H1 (cell line): ENCODE data around the gene ERP29. TPM values are rescaled to one million over a fixed set of nuclear protein-coding genes. Genes with fewer than 3 reads are reported as not detected.

Source experiments
- CTCF ChIA-PET: fragments of 300-600 bp; sonication (Branson Sonifier 250); formaldehyde crosslinking; loops from one replicate; lab custom pipeline; 2021; ENCODE audit not compliant: partially characterized antibody; lab: Charles Lee
- POLR2A ChIA-PET: fragments of 300-600 bp; sonication (Branson Sonifier 250); formaldehyde crosslinking; loops from one replicate; lab custom pipeline; 2021; ENCODE audit warnings: inconsistent platforms; ENCODE audit not compliant: partially characterized antibody; lab: Charles Lee
- DNase-seq, 2 experiments: peaks; one replicate each; pipeline versions ENCODE4 v3.0.0 to v3.0.0-alpha.2; 2010 to 2022; ENCODE audit warnings: low spot score in 2 of 2, low read depth in 1 of 2, mixed read lengths in 1 of 2
- FAIRE-seq: peaks from 2 replicates; lab custom pipeline; 2011; peaks lifted over from hg19 to GRCh38; lab: Jason Lieb, UNC
- H2AFZ ChIP-seq: 2 replicates; pipeline ENCODE4 v1.8.1; 2012; ENCODE audit warnings: low read length, inconsistent platforms
- H2AK5ac ChIP-seq: 2 replicates; pipeline ENCODE4 v1.6.1; 2013; ENCODE audit warnings: low read depth, low read length
- H2BK120ac ChIP-seq: replicated peaks from 2 replicates; pipeline ENCODE3; 2013; ENCODE audit warnings: low read depth, low read length, inconsistent platforms
- H2BK12ac ChIP-seq: 2 replicates; pipeline ENCODE4 v1.6.1; 2013; ENCODE audit warnings: low read depth, low read length
- H2BK15ac ChIP-seq: 2 replicates; pipeline ENCODE4 v1.6.1; 2013; ENCODE audit warnings: low read length
- H2BK20ac ChIP-seq: 2 replicates; pipeline ENCODE4 v1.6.1; 2013; ENCODE audit warnings: low read length
- H2BK5ac ChIP-seq: 2 replicates; pipeline ENCODE4 v1.6.1; 2013; ENCODE audit warnings: low read depth, low read length
- H3K14ac ChIP-seq: 2 replicates; pipeline ENCODE4 v1.6.1; 2013; ENCODE audit warnings: inconsistent platforms; ENCODE audit not compliant: insufficient read length
- H3K18ac ChIP-seq: 2 replicates; pipeline ENCODE4 v1.6.1; 2013; ENCODE audit warnings: low read length; ENCODE audit errors: extremely low read depth
- H3K23ac ChIP-seq: 2 replicates; pipeline ENCODE4 v1.6.1; 2013; ENCODE audit warnings: inconsistent platforms; ENCODE audit not compliant: insufficient read length
- H3K23me2 ChIP-seq: 2 replicates; pipeline ENCODE4 v1.6.1; 2013; ENCODE audit warnings: low read depth, low read length
- H3K27ac ChIP-seq: 2 replicates; pipeline ENCODE4 v1.6.1; 2011; ENCODE audit warnings: low read depth, low read length, inconsistent platforms
- H3K27me3 ChIP-seq, 4 experiments: replicated peaks in 1 of 4; 1 replicate in 1 of 4; 2 replicates in 3 of 4; pipeline versions ENCODE4 v1.6.1 to v1.8.1; 2011 to 2013; ENCODE audit warnings: low read length in 3 of 4, mild to moderate bottlenecking in 3 of 4, inconsistent platforms in 2 of 4, mixed read lengths in 2 of 4, moderate library complexity in 1 of 4; ENCODE audit not compliant: control insufficient read depth in 3 of 4, insufficient read depth in 3 of 4; ENCODE audit errors: extremely low read depth in 1 of 4
- H3K36me3 ChIP-seq, 4 experiments: 2 replicates each; pipeline versions ENCODE4 v1.6.1 to v1.8.1; 2011 to 2013; ENCODE audit warnings: mild to moderate bottlenecking in 4 of 4, low read length in 3 of 4, moderate library complexity in 2 of 4, control low read depth in 1 of 4, inconsistent platforms in 1 of 4; ENCODE audit not compliant: insufficient read depth in 4 of 4, control insufficient read depth in 2 of 4
- H3K4ac ChIP-seq: replicated peaks from 2 replicates; pipeline ENCODE3; 2013; ENCODE audit warnings: low read length, low read depth, mixed read lengths, inconsistent platforms; ENCODE audit not compliant: insufficient read length
- H3K4me1 ChIP-seq, 4 experiments: replicated peaks in 1 of 4; 1 replicate in 1 of 4; 2 replicates in 3 of 4; pipeline versions ENCODE4 v1.6.1 to v1.8.1; 2011 to 2013; ENCODE audit warnings: low read length in 3 of 4, inconsistent platforms in 2 of 4, mixed read lengths in 1 of 4; ENCODE audit not compliant: insufficient read depth in 4 of 4, control insufficient read depth in 3 of 4
- H3K4me2 ChIP-seq, 2 experiments: 2 replicates each; pipeline versions ENCODE4 v1.6.1 to v1.8.1; 2011 to 2013; ENCODE audit warnings: low read depth in 2 of 2, low read length in 2 of 2, control low read depth in 1 of 2, inconsistent platforms in 1 of 2, mild to moderate bottlenecking in 1 of 2; ENCODE audit not compliant: insufficient read depth in 1 of 2
- H3K4me3 ChIP-seq, 4 experiments: fragments of 200-600, 300-600 bp in 1 of 4; sonication (generic), shearing (Covaris generic), sonication (Bioruptor Twin) in 1 of 4; 2 replicates each; pipeline versions ENCODE4 v1.5.1 to v1.8.1; 2011 to 2016; ENCODE audit warnings: low read length in 4 of 4, low read depth in 3 of 4, control low read depth in 2 of 4, inconsistent platforms in 2 of 4, mild to moderate bottlenecking in 2 of 4, mixed read lengths in 1 of 4, moderate library complexity in 1 of 4; ENCODE audit not compliant: insufficient read depth in 2 of 4; ENCODE audit errors: extremely low read depth in 1 of 4
- H3K56ac ChIP-seq: replicated peaks from 2 replicates; pipeline ENCODE3; 2013; ENCODE audit warnings: low read depth, mild to moderate bottlenecking, mixed read lengths, low read length, inconsistent platforms; ENCODE audit not compliant: insufficient read length
- H3K79me1 ChIP-seq: 2 replicates; pipeline ENCODE4 v1.6.1; 2013; ENCODE audit warnings: low read depth, low read length, control low read depth
- H3K79me2 ChIP-seq, 2 experiments: 2 replicates each; pipeline versions ENCODE4 v1.6.1 to v1.8.1; 2012 to 2013; ENCODE audit warnings: low read length in 2 of 2, mild to moderate bottlenecking in 2 of 2, inconsistent platforms in 1 of 2; ENCODE audit not compliant: insufficient read depth in 2 of 2, control insufficient read depth in 1 of 2
- H3K9ac ChIP-seq, 4 experiments: replicated peaks in 1 of 4; 1 replicate in 1 of 4; 2 replicates in 3 of 4; pipeline versions ENCODE4 v1.6.1 to v1.8.1; 2011 to 2013; ENCODE audit warnings: low read depth in 3 of 4, low read length in 3 of 4, control low read depth in 2 of 4, mild to moderate bottlenecking in 2 of 4, moderate library complexity in 2 of 4, inconsistent platforms in 1 of 4; ENCODE audit errors: extremely low read depth in 1 of 4
- H3K9me3 ChIP-seq, 2 experiments: 2 replicates each; pipeline versions ENCODE4 v1.6.1 to v1.8.1; 2012 to 2013; ENCODE audit warnings: mild to moderate bottlenecking in 2 of 2, moderate library complexity in 2 of 2, control low read depth in 1 of 2, inconsistent platforms in 1 of 2, low read depth in 1 of 2, low read length in 1 of 2, mixed read lengths in 1 of 2; ENCODE audit not compliant: insufficient read depth in 2 of 2
- H4K20me1 ChIP-seq, 2 experiments: replicated peaks in 1 of 2; 2 replicates each; pipeline versions ENCODE3 to v1.8.1; 2011 to 2013; ENCODE audit warnings: inconsistent platforms in 2 of 2, low read length in 2 of 2, mild to moderate bottlenecking in 1 of 2; ENCODE audit not compliant: insufficient read depth in 2 of 2, control insufficient read depth in 1 of 2
- H4K5ac ChIP-seq: 2 replicates; pipeline ENCODE4 v1.6.1; 2013; ENCODE audit warnings: low read length, low read depth, mixed read lengths, inconsistent platforms; ENCODE audit not compliant: insufficient read length
- H4K8ac ChIP-seq: 2 replicates; pipeline ENCODE4 v1.8.0; 2013; ENCODE audit warnings: mild to moderate bottlenecking, moderate library complexity, low read length, inconsistent platforms; ENCODE audit not compliant: insufficient read depth; ENCODE audit errors: extremely low read depth
- H4K91ac ChIP-seq: replicated peaks from 2 replicates; pipeline ENCODE3; 2013; ENCODE audit warnings: low read length, mixed read lengths, inconsistent platforms; ENCODE audit not compliant: insufficient read length
- BRCA1 ChIP-seq: IDR thresholded peaks from 2 replicates; pipeline ENCODE4 v1.6.1; 2012; ENCODE audit warnings: low read depth, low read length, improper control_type of control experiment
- CEBPB ChIP-seq: IDR thresholded peaks from 2 replicates; pipeline ENCODE4 v1.6.1; 2012; ENCODE audit warnings: low read depth, low read length
- SIRT6 ChIP-seq: IDR thresholded peaks from one replicate; pipeline ENCODE4 v1.7.1; 2012; ENCODE audit warnings: low read length, inconsistent platforms
- WGBS, 2 experiments: shearing (Covaris generic) in 1 of 2; methylation state at CpG; one replicate each; pipeline versions ENCODE4 v1.1.6 to v1.1.7; 2013 to 2015; ENCODE audit warnings: low lambda C conversion rate in 2 of 2, mixed read lengths in 2 of 2, inconsistent platforms in 1 of 2, low coverage in 1 of 2, missing lambda C conversion rate in 1 of 2; ENCODE audit not compliant: insufficient replicate concordance in 2 of 2, insufficient coverage in 1 of 2, insufficient read length in 1 of 2; ENCODE audit errors: extremely low coverage in 1 of 2, missing lambda C conversion rate in 1 of 2; 5-methylcytosine and 5-hydroxymethylcytosine counted together
- polyA plus RNA-seq, 7 experiments: library from polyadenylated mRNA; depleted of rRNA in 3 of 7; stranded (reverse) in 5 of 7; unstranded in 2 of 7; fragments of >200 nt in 5 of 7; fragments of 200-250 nt in 2 of 7; gene quantifications; 1 replicate in 5 of 7; 2 replicates in 1 of 7; 4 replicates in 1 of 7; pipeline versions ENCODE4 v1.2.1 to v1.2.3, GENCODE V29; 2011 to 2013; ENCODE audit warnings: missing spikeins in 2 of 7, mixed read lengths in 2 of 7
- total RNA-seq: library from RNA; stranded (reverse); fragmentation: NEBNext Ultra II Directional; extraction: Animal tissue kit (Norgen Biotek cat#: 25700); gene quantifications from 2 replicates; pipeline ENCODE4 v1.2.1, GENCODE V29; 2021

Gene ERP29
- total and polyA plus RNA-seq, 2 of the 8 experiments (the other 6 are each of a cell fraction or from before 2014, with no cell fraction given), result 88.7 to 171 TPM

- WGBS, 2 experiments, result 95% methylated on average over 1 of the region's 1 CpG; no CpG with 5 or more reads in 1 of the 2 experiments
- no peak overlapping the region for H3K4me3 ChIP-seq
- no peak overlapping the region for H4K91ac ChIP-seq
- ChIA-PET POLR2A (interaction anchor here (0.7 to 4.7 kb wide), 4 partner anchors 17 to 156 kb away, joined by 3 to 32 read pairs (median 12); partner anchors contain the start of genes ERP29 and TMEM116), CTCF (no interaction called here)
- H3K14ac ChIP-seq, result no peak overlapping the region
- H4K20me1 ChIP-seq, result no peaks in the 10 kb centered on the region
- no peaks in the 10 kb centered on the region for H3K79me1 ChIP-seq
- H4K8ac ChIP-seq, result no peak overlapping the region
- no peak overlapping the region for H2AK5ac ChIP-seq
- H3K56ac ChIP-seq, result no peak overlapping the region
- H3K36me3 ChIP-seq, result no peaks in the 10 kb centered on the region
- H3K9ac ChIP-seq, result no peak overlapping the region
- no peaks in the 10 kb centered on the region for H3K79me2 ChIP-seq
- H3K4ac ChIP-seq, result no peak overlapping the region
- H3K9me3 ChIP-seq, result no peaks in the 10 kb centered on the region
- H2BK20ac ChIP-seq, result no peak overlapping the region
- no peak overlapping the region for H3K27ac ChIP-seq
- DNase-seq, result no peak
- H3K4me1 ChIP-seq, result no peaks in the 10 kb centered on the region
- no peaks in the 10 kb centered on the region for H3K23me2 ChIP-seq
- H2AFZ ChIP-seq, result no peak overlapping the region
- no peak overlapping the region for H3K23ac ChIP-seq
- H3K4me2 ChIP-seq, result no peak overlapping the region
- no peak overlapping the region for H2BK12ac ChIP-seq
- no peak overlapping the region for H3K18ac ChIP-seq
- no peak overlapping the region for H2BK15ac ChIP-seq
- H4K5ac ChIP-seq, result no peak overlapping the region
- FAIRE-seq, result no peak
- no peaks in the 10 kb centered on the region for H3K27me3 ChIP-seq
- TF ChIP-seq SIRT6 (no peak), CEBPB (no peak), BRCA1 (no peak)
- no peak overlapping the region for H2BK5ac ChIP-seq
- no peak overlapping the region for H2BK120ac ChIP-seq
Observed at GRCh38 chr12:111995782-111996480, 17.3 kb upstream of the ERP29 start.
